NCI-H82 treated with DMSO at 0.1 percent for 48 hours (cell line): ENCODE data around the gene NEURL4.

Source experiments
- DNase-seq: peaks from one replicate; lab custom pipeline; 2025; ENCODE audit not compliant: unreplicated experiment; lab: John Stamatoyannopoulos, UW

The NEURL4 gene

GRCh38 chr17:7281074-7281952, 47.8 kb downstream of the NEURL4 start, which contains the start of gene SLC2A4:
Gene SLC2A4 (plus strand): TSS chr17:7281718. CDS start chr17:7281935, 217 bp downstream.
- DNase-seq = peak; percentile 96

GRCh38 chr17:7280519-7281073, 48.5 kb downstream of the NEURL4 start:
- DNase-seq = peak; percentile 94

- no peak for DNase-seq
These were observed 49.7 kb downstream of the NEURL4 start for GRCh38 chr17:7279448-7279847.

GRCh38 chr17:7266784-7267183, 62.4 kb downstream of the NEURL4 start:
- DNase-seq = no peak
